Neural progenitor cell (in vitro differentiated cells): ENCODE data around the gene MTFR1L. TPM values are rescaled to one million over a fixed set of nuclear protein-coding genes. Genes with fewer than 3 reads are reported as not detected.

Experiments used
- DNase-seq: peaks from one replicate; pipeline ENCODE4 v3.0.0-alpha.2; 2016; ENCODE audit warnings: low spot score
- H2AFZ ChIP-seq: fragments of 200-600 bp; sonication (generic); replicated peaks from 2 replicates; pipeline ENCODE4 v1.6.1; 2016; ENCODE audit warnings: antibody characterized with exemption
- H3F3A ChIP-seq: fragments of 200-600 bp; sonication (generic); 2 replicates; pipeline ENCODE4 v1.6.1; 2016; ENCODE audit warnings: antibody characterized with exemption, low read depth
- H3K27ac ChIP-seq: fragments of 200-600 bp; sonication (generic); 2 replicates; pipeline ENCODE4 v1.5.1; 2016; ENCODE audit warnings: mild to moderate bottlenecking
- H3K27me3 ChIP-seq: fragments of 200-600 bp; sonication (generic); 2 replicates; pipeline ENCODE4 v1.6.1; 2016; ENCODE audit warnings: mild to moderate bottlenecking, moderate library complexity
- H3K36me3 ChIP-seq: fragments of 200-600 bp; sonication (generic); 2 replicates; pipeline ENCODE4 v1.5.1; 2016
- H3K4me1 ChIP-seq: fragments of 200-600 bp; sonication (generic); 2 replicates; pipeline ENCODE4 v1.6.1; 2016; ENCODE audit warnings: mixed run types
- H3K4me2 ChIP-seq: fragments of 200-600 bp; sonication (generic); 2 replicates; pipeline ENCODE4 v1.6.1; 2016
- H3K4me3 ChIP-seq: fragments of 200-600 bp; sonication (generic); 2 replicates; pipeline ENCODE4 v1.5.1; 2016
- H3K79me2 ChIP-seq: fragments of 200-600 bp; sonication (generic); 2 replicates; pipeline ENCODE4 v1.6.1; 2016; ENCODE audit warnings: low read depth
- H3K9ac ChIP-seq: fragments of 200-600 bp; sonication (generic); 2 replicates; pipeline ENCODE4 v1.6.1; 2016
- H3K9me3 ChIP-seq: fragments of 200-600 bp; sonication (generic); 2 replicates; pipeline ENCODE4 v1.5.1; 2016; ENCODE audit warnings: low read depth
- H4K20me1 ChIP-seq: fragments of 200-600 bp; sonication (generic); 2 replicates; pipeline ENCODE4 v1.6.1; 2016; ENCODE audit warnings: low read depth
- H3K27ac Mint-ChIP-seq: 3 replicates; pipeline ENCODE4 v1.8.0; 2021; ENCODE audit warnings: mixed read lengths
- H3K27me3 Mint-ChIP-seq: 2 replicates; pipeline ENCODE4 v1.8.0; 2022; ENCODE audit warnings: low read depth, mild to moderate bottlenecking, inconsistent platforms, moderate library complexity, mixed read lengths; ENCODE audit not compliant: insufficient read depth
- H3K36me3 Mint-ChIP-seq: 3 replicates; pipeline ENCODE4 v1.8.0; 2021; ENCODE audit warnings: mixed read lengths
- H3K4me1 Mint-ChIP-seq: 3 replicates; pipeline ENCODE4 v1.8.0; 2021; ENCODE audit warnings: mixed read lengths
- H3K4me3 Mint-ChIP-seq: 3 replicates; pipeline ENCODE4 v1.8.0; 2021; ENCODE audit warnings: mild to moderate bottlenecking, moderate library complexity, mixed read lengths
- H3K9me3 Mint-ChIP-seq: 3 replicates; pipeline ENCODE4 v1.8.0; 2020; ENCODE audit warnings: mixed read lengths
- EZH2 ChIP-seq: fragments of 200-600 bp; sonication (generic); IDR thresholded peaks from 2 replicates; pipeline ENCODE4 v1.6.1; 2017; ENCODE audit warnings: antibody characterized with exemption, mild to moderate bottlenecking, moderate library complexity
- EZH2phosphoT487 ChIP-seq: fragments of 200-600 bp; sonication (generic); IDR thresholded peaks from 2 replicates; pipeline ENCODE4 v1.6.1; 2017; ENCODE audit warnings: antibody characterized with exemption
- total RNA-seq: library from RNA; depleted of rRNA; stranded (reverse); fragments of >200 nt; gene quantifications from 2 replicates; pipeline ENCODE4 v1.2.3, GENCODE V29; 2015; ENCODE audit warnings: low replicate concordance
- TF ChIP-seq, protein P1 (sequence below): fragments of 200-600 bp; sonication (generic); IDR thresholded peaks from 2 replicates; pipeline ENCODE4 v1.5.1; 2017; ENCODE audit warnings: antibody characterized with exemption, mild to moderate bottlenecking

MTFR1L gene
- total RNA-seq, 1 donor from 2014 or later: 20.7 TPM

DNA sequence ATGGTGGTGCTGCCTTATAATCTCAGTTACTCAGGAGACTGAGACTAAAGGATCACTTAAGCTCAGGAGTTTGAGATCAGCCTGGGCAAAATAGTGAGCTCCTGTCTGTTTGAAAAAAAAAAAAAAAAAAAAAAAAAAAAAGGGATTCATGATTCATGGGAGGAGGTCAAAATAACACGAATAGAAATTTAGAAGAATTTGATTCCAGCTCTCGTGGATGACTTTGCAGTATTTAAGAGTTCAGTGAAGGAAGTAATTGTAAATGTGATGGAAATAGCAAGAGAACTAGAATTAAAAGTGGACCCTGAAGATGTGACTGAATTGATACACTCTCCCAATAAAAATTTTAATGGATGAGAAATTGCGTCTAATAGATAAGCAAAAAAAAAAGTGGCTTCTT, 23.7 kb downstream of the MTFR1L start:
- Mint-ChIP-seq H3K36me3 (no peaks in the 10 kb centered on the region), H3K9me3 (no peaks in the 10 kb centered on the region), H3K27me3 (no peaks in the 10 kb centered on the region), H3K27ac (no peak overlapping the region), H3K4me1 (peaks cover 16% of the 10 kb centered on the region), H3K4me3 (no peak overlapping the region)
- Histone ChIP-seq H3K79me2 (peaks cover 84% of the 10 kb centered on the region), H3K27ac (no peak overlapping the region), H3F3A (no peaks in the 10 kb centered on the region), H3K4me1 (no peaks in the 10 kb centered on the region), H2AFZ (no peak overlapping the region), H3K4me2 (no peak overlapping the region), H3K4me3 (no peak overlapping the region), H3K36me3 (no peaks in the 10 kb centered on the region), H4K20me1 (no peaks in the 10 kb centered on the region), H3K9ac (no peak overlapping the region), H3K9me3 (no peaks in the 10 kb centered on the region), H3K27me3 (no peaks in the 10 kb centered on the region)
- TF ChIP-seq, protein P1, sequence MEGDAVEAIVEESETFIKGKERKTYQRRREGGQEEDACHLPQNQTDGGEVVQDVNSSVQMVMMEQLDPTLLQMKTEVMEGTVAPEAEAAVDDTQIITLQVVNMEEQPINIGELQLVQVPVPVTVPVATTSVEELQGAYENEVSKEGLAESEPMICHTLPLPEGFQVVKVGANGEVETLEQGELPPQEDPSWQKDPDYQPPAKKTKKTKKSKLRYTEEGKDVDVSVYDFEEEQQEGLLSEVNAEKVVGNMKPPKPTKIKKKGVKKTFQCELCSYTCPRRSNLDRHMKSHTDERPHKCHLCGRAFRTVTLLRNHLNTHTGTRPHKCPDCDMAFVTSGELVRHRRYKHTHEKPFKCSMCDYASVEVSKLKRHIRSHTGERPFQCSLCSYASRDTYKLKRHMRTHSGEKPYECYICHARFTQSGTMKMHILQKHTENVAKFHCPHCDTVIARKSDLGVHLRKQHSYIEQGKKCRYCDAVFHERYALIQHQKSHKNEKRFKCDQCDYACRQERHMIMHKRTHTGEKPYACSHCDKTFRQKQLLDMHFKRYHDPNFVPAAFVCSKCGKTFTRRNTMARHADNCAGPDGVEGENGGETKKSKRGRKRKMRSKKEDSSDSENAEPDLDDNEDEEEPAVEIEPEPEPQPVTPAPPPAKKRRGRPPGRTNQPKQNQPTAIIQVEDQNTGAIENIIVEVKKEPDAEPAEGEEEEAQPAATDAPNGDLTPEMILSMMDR: no peak
- TF ChIP-seq EZH2 (no peak), EZH2phosphoT487 (no peak)
- DNase-seq: no peak

DNA sequence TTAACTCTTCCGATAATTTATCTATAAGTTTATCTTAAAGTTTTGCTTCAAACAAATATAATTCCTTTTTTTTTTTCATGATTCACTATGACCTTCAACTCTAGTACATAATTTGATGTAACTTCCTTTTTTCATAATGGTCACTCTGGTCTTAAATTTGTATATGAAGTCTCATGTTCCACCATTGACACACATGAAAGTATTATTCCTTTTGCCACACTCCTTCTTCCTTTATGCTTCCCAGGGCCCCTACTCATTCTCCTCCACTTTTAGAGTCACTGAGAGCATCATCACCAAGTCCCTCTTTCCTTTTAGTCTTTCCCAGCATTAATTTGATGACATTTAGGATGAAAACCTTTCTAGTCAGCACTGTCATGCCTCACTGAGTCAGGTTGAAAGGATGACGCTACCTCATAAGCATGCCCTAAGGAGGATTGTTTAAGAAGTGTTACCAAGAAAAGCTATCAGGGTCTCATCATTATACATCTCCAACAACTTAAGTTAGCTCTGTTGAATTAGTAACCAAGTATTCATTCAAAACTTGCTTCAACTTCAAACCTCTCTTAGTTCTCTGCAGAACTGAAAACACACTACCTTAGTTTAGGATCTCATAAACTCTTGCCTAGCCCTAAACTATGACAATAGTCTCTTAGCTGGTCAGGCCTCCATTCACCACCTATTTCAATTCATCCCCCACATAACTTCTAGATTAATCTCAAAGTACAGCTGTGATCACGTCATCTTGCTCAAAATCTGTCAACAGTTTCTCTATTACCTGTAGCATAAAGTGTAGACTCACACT, 25.0 kb downstream of the MTFR1L start:
- DNase-seq: no peak

DNA sequence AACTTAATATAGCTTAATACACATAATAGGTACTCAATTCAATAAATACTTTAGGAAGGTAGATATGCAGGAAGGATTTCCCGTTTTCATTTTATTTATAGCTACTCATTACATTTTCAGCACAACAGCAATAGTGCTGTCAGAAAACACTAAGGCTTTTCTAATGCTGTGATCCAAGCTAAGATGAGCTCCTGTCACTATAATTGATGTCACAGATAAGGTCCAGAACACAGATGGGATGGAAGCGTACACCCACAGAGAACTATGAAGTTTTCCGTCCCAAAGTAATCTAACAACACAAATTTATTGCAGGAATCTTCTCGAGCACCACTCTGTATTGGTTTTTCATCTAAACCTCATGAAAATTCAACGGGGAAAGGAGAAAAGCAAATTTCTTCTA, 25.9 kb downstream of the MTFR1L start:
- H3K4me1 ChIP-seq: no peaks in the 10 kb centered on the region
- no peak for TF ChIP-seq EZH2
- Mint-ChIP-seq H3K27me3 (no peaks in the 10 kb centered on the region), H3K36me3 (no peaks in the 10 kb centered on the region), H3K4me3 (no peak overlapping the region), H3K4me1 (peaks cover 24% of the 10 kb centered on the region), H3K9me3 (no peaks in the 10 kb centered on the region), H3K27ac (no peak overlapping the region)
- H4K20me1 ChIP-seq: no peaks in the 10 kb centered on the region
- no peak overlapping the region for H3K4me3 ChIP-seq
- peaks cover 82% of the 10 kb centered on the region for H3K79me2 ChIP-seq
- H3K27ac ChIP-seq: no peak overlapping the region
- no peak overlapping the region for H3K4me2 ChIP-seq
- no peak overlapping the region for H3K9ac ChIP-seq
- no peaks in the 10 kb centered on the region for H3K36me3 ChIP-seq
- no peak for DNase-seq
- no peaks in the 10 kb centered on the region for H3F3A ChIP-seq
- no peaks in the 10 kb centered on the region for H3K27me3 ChIP-seq
- H2AFZ ChIP-seq: no peak overlapping the region
- H3K9me3 ChIP-seq: no peaks in the 10 kb centered on the region

More for the DNA sequence above, 25.0 kb downstream of the MTFR1L start:
- Histone ChIP-seq H3K27ac (no peak overlapping the region), H3F3A (no peaks in the 10 kb centered on the region), H3K4me3 (no peak overlapping the region), H3K36me3 (no peaks in the 10 kb centered on the region), H4K20me1 (no peaks in the 10 kb centered on the region), H3K4me1 (no peaks in the 10 kb centered on the region), H3K9me3 (no peaks in the 10 kb centered on the region), H3K4me2 (no peak overlapping the region), H3K9ac (no peak overlapping the region), H3K79me2 (peaks cover 84% of the 10 kb centered on the region), H2AFZ (no peak overlapping the region), H3K27me3 (no peaks in the 10 kb centered on the region)
- Mint-ChIP-seq H3K36me3 (no peaks in the 10 kb centered on the region), H3K4me3 (no peak overlapping the region), H3K9me3 (no peaks in the 10 kb centered on the region), H3K27me3 (no peaks in the 10 kb centered on the region), H3K27ac (no peak overlapping the region), H3K4me1 (peaks cover 24% of the 10 kb centered on the region)
- TF ChIP-seq EZH2: no peak
- TF ChIP-seq EZH2phosphoT487: no peak
- TF ChIP-seq, protein P1: no peak

DNA sequence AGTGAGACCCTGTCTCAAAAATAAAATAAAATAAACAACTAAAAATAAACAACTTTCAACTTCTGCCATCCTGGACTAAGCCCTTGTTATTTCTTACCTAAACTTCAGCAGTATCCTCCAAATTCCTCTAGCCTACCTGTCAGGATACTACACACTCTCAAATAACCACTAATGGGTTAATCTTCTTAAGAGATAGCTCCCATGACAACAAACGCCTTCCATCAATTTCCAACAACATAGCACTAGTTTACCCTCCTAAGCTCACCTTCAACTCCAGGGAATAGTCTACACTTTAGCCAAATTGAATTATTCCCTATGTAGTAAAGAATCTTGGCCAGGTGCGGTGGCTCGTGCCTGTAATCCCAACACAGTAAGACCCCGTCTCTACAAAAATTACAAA, 28.2 kb downstream of the MTFR1L start:
- H3K4me1 Mint-ChIP-seq: peaks cover 24% of the 10 kb centered on the region
- Histone ChIP-seq H3K27me3 (no peaks in the 10 kb centered on the region), H3K36me3 (no peaks in the 10 kb centered on the region), H3K4me1 (no peaks in the 10 kb centered on the region), H2AFZ (no peak overlapping the region), H3F3A (no peaks in the 10 kb centered on the region), H3K4me2 (no peak overlapping the region), H3K9ac (no peak overlapping the region), H3K4me3 (no peak overlapping the region), H4K20me1 (no peaks in the 10 kb centered on the region), H3K27ac (no peak overlapping the region), H3K79me2 (peaks cover 85% of the 10 kb centered on the region), H3K9me3 (no peaks in the 10 kb centered on the region)
- no peaks in the 10 kb centered on the region for H3K36me3 Mint-ChIP-seq
- no peaks in the 10 kb centered on the region for H3K27me3 Mint-ChIP-seq
- no peak overlapping the region for H3K27ac Mint-ChIP-seq
- TF ChIP-seq, protein P1: no peak
- TF ChIP-seq EZH2phosphoT487 (no peak), EZH2 (no peak)
- no peak overlapping the region for H3K4me3 Mint-ChIP-seq
- no peaks in the 10 kb centered on the region for H3K9me3 Mint-ChIP-seq
- no peak for DNase-seq
